AG09319 (cell line): Measurements from ENCODE around the gene SORBS2.

Source experiments
- DNase-seq: peaks from one replicate; pipeline ENCODE4 v3.0.0-alpha.2; 2010; ENCODE audit warnings: low read depth; ENCODE audit errors: extremely low read depth
- TF ChIP-seq, protein P1 (sequence below): IDR thresholded peaks from 2 replicates; pipeline ENCODE4 v1.5.1; 2011; ENCODE audit warnings: low read depth, mild to moderate bottlenecking, inconsistent platforms, low read length, moderate library complexity

SORBS2 gene

DNA sequence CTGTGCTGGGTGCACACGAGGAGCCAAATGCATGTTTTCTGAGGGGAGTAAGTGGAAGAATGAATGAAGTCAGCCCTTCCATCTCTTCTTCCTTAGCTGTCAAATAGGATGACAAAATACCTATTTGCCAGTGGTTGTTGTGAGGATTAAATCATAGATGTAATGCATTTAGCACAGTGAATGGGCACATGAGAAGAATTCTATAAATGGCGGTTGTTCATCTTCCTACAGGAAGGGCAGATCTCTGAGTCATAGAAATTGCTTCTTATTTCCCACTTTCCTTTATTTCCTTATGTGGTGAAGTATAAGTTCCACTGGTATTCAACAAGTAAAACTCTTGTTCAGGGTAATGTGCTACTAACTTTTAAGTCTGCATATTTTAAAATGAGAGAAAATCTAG, 83.1 kb downstream of the SORBS2 start:
- DNase-seq, result no peak
- TF ChIP-seq, protein P1, sequence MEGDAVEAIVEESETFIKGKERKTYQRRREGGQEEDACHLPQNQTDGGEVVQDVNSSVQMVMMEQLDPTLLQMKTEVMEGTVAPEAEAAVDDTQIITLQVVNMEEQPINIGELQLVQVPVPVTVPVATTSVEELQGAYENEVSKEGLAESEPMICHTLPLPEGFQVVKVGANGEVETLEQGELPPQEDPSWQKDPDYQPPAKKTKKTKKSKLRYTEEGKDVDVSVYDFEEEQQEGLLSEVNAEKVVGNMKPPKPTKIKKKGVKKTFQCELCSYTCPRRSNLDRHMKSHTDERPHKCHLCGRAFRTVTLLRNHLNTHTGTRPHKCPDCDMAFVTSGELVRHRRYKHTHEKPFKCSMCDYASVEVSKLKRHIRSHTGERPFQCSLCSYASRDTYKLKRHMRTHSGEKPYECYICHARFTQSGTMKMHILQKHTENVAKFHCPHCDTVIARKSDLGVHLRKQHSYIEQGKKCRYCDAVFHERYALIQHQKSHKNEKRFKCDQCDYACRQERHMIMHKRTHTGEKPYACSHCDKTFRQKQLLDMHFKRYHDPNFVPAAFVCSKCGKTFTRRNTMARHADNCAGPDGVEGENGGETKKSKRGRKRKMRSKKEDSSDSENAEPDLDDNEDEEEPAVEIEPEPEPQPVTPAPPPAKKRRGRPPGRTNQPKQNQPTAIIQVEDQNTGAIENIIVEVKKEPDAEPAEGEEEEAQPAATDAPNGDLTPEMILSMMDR, result no peak

DNA sequence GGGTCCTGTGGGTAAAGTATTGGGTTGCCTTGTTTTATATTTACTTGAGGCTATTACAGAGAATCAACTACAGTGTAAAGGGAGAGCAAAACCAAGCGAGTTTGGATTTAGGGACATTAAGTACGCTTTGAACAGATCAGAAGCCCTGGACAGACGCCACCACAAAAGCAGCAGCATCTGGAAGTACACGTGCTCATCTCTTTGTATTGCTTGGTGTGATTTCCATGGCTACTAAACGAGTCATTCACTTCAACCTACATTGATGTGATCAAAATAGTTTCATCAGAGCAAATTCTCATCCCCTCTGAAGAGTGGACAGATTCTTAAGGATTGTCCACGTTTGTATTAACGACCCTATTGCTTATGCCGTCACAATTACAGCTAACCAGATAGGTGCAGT, 85.1 kb downstream of the SORBS2 start:
- DNase-seq, result no peak
- TF ChIP-seq, protein P1, result no peak

DNA sequence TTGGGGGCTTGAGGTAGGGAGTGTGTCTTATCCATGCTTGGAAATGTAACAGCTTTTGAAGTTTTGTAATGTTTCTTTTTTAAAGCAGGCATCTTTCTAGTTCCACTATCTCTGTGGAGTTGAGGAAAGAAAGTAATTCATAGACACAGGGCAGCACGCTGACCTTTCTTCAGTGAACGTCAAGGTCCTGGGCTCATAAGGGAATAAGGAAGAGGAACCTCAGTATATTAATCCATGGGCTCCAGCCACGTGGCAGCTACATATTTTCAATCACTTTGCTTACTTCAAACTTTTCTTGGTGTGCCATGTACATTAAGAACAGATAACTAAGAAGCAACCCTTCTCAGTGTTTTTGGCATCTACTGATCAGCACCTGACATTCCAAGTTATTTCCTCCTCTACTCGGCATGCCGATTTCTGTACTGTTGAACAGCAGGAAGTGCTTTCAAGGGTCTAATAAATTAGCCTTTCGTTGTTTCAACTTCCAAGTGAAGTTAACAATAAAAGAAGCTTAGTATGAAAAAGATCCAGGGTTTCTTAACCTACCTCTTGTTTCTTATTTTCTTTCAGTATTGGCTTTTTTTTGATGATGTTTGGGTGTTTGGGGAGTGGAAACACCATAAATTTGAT, 88.2 kb downstream of the SORBS2 start:
- TF ChIP-seq, protein P1, result no peak
- DNase-seq, result no peak

DNA sequence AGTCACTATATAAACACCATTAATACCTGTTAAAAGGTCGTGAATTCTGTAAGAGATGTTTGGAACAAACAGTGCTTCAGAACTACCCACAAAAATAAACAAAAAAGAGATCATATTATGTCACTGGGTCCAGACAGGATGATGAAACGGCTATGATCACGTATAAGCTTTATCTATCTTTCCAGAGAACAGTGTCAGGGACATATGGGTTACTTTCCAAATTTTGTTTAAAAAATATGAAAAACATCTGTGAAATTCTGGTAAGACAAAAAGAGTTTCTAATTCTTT, 90.0 kb downstream of the SORBS2 start:
- TF ChIP-seq, protein P1, result no peak

DNA sequence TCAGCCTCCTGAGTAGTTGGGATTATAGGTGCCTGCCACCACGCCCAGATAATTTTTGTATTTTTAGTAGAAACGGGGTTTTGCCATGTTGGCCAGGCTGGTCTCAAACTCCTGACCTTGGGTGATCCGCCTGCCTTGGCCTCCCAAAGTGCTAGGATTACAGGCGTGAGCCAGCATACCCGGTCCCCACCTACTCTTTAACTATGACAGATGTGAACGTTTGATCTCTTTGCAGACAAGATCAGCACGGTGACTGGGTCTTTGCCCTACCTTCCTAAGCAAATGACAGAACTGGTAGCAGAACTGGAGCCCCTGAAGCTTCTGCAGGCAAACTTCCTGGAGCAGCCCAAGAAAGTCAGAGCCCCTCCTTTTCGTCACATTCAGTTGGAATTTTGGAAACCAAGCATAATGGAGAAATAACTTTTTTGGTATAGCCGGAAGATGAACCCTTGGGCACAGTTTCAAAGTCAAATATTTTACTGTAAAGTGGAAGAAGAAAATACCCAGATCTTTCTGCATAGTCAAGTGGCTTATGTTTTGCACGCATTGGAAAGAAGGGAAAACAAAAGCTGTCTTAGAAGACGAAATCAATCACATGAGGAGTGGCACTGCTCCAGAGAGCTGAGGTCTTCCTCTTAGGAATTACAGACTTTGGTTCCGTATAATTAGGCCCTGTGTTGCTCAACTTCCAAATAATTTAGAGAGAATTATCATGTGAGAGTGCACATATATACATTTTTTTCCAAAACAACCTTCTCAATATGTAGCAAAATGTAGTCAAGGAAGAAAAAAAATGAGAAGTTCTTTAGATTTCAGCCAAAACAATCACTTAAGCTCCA, 90.6 kb downstream of the SORBS2 start:
- TF ChIP-seq, protein P1, result no peak
- DNase-seq, result no peak

More for the DNA sequence above, 90.0 kb downstream of the SORBS2 start:
- DNase-seq, result no peak

DNA sequence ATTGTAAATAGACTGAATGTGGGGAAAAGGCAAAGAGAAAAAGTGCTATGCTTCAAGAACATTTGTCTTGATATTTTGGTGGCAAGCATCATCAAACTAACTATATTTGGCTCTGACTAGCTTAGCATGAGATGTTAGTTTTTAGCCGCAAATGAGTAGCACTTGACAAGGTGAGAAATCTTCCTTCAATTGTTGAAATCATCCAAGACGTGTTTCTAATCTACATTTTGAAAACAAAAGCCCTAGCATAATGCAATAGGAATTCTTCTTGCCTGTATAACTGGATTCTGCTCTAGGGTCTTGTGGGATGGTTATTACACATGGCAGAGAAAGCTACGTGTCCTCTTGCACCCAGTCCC, 92.5 kb downstream of the SORBS2 start:
- TF ChIP-seq, protein P1, result no peak
- DNase-seq, result no peak
